Ramos (cell line): ENCODE results near the gene PDE1C.

Source experiments
- in situ Hi-C: fragments of 300-500 bp; cut with MboI; formaldehyde crosslinking; loops from one replicate; pipeline ENCODE4 v1.14.3; 2022; ENCODE audit warnings: low sequenced_read_pairs; ENCODE audit not compliant: unreplicated experiment

The PDE1C gene

DNA sequence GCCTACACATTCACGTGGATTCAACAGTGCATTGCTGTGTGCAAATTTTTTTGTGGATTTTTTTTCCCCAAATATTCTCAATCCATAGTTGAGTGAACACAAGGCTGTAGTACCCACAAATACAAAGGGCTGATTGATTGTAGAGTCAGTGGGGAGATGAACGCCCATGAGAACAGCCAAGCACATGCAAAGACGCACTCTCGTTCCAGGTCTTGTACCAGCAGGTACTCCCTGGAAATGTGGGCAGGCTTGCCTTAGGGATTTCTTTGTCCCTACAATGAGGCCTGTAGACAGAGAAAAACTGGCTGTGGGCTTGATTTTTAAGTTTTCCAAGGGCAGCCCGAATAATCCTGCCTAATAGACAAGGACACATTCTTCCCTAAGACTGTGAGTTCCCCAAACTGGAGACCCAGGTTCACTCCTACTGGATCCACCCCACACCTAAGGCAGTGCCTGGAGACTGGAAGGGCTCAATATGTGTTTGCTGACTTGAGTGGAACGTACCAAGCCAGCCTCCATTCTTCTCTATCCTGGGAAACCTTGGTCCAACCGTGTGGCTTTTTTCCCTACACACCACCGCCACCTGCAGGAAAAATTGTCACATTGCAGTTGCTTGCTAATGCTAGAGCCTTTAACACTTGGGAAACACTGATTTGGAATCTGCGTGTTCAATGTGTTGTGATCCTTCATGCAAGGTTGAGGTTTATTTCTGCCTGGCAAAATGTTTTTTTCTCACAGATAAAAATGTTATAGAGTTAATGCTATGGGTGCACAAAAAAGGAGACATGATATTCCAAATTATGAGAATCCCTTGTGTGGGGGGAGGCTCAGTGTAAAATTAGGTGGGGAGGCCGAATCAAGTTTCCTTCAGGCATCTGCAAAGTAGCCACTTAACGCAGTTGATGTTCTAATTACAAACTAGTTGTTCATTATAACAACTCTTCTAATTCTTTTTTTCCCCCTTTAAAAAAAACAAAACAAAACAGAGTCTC is 333.9 kb downstream of the PDE1C start:
- in situ Hi-C loops: loop anchor here (10.0 to 25.0 kb wide), 3 partner anchors 291 to 626 kb away; no protein-coding TSS in a partner anchor

DNA sequence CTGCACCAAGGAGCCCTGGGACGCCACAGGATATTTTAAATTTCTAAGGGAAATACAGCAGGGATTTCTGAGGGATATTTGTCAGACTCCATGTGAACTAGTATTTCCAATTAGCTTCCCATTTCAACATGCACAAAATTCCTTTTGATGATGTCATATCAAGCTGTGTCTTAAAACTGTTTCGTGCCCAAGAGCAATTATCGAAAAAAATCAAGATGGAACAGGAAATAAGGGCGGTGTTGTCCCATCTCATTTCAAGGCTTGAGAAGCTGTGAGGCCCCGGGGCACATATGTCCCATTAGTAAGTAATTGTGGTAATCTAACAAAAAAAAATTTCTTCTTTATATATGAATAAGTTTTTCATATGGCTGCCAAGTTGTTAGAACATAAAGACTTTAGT is 335.8 kb downstream of the PDE1C start:
- in situ Hi-C loops: loop anchor here (10.0 to 25.0 kb wide), 3 partner anchors 290 to 628 kb away; no protein-coding TSS in a partner anchor

GRCh38 chr7:31729195-31729804 is 340.9 kb downstream of the PDE1C start:
- in situ Hi-C loops: loop anchor here (25.0 kb wide), 2 partner anchors 592 to 633 kb away; no protein-coding TSS in a partner anchor

DNA sequence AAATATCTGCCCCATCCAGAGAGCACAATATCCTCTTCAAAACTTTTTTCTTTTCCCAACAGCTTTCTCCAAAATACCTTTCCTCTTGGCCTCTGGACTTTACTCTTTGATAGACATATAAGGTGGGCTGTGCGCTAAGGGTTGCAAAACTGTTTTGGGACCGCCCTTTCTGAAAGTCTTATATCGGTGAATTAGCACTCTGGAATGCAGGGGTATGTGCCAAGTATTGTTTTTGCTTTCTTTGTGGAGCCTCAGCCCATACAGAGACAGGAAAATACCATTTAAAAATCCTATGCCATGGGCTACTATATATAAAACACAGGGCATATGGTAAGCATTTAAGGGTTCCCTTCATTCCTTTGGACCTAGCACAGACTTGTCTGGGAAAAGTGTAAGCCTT is 345.5 kb downstream of the PDE1C start:
- in situ Hi-C loops: loop anchor here (25.0 kb wide), 2 partner anchors 587 to 638 kb away; no protein-coding TSS in a partner anchor

DNA sequence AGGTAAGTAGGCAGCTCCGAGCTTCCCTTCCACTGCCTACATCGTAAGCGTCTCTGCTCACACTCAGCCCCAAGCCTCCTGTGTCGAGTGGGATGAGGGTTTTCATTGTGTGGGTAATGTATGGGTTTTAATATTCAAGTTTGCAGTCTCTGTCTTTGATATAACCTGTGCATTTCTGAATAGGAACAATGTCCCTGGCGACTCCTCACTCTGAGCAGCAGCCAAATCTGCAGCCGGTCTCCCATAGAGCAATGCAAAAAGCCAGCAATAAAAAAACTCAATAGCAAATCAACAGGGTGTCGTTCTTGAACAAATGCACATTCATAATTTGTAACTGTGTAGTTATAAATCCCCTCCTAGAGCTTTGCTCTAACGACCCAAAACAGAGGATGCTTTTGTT is 349.8 kb downstream of the PDE1C start:
- in situ Hi-C loops: no loop called here

GRCh38 chr7:31716355-31716754 is 353.9 kb downstream of the PDE1C start:
- in situ Hi-C loops: no loop called here

- in situ Hi-C loops: no loop called here
Measured at GRCh38 chr7:31710171-31710570, 360.0 kb downstream of the PDE1C start.

DNA sequence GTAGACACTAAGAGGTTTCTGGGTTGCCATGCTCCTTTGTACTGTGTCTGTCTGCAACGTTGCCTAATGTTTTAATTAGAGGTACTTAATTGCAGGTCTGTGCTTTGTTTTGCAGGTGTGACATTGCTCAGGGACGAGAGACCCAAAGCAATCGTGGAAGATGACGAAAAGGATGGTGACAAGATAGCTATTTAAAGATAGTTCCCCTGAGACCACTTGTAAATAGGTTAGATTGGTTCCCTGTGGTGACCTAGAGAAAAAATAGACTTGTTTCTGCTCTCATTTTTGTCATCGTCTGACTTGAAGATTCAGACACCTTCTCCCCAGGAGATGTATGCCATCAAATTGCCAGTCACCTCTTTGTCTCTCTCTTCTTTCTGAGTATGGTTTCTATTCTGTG is 363.1 kb downstream of the PDE1C start:
- in situ Hi-C loops: no loop called here

DNA sequence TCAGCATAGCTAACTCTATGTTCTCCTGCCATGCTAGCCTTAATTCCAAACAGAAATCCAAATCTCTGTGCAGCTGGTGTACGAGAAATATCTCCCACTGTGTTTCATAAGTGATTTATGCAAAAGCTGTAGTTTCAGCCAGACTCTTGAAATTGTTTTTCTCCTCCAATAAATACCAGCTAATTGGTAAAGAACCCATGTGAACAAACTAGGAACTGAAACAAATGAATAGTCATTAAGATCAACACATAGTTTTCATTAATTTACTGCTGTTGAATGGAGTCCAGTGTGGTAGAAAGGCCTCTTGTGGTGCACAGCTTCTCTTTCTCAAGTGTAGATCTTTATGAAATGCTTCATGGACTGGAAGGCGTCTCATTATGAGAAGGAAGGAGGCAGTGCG is 364.8 kb downstream of the PDE1C start:
- in situ Hi-C loops: no loop called here

DNA sequence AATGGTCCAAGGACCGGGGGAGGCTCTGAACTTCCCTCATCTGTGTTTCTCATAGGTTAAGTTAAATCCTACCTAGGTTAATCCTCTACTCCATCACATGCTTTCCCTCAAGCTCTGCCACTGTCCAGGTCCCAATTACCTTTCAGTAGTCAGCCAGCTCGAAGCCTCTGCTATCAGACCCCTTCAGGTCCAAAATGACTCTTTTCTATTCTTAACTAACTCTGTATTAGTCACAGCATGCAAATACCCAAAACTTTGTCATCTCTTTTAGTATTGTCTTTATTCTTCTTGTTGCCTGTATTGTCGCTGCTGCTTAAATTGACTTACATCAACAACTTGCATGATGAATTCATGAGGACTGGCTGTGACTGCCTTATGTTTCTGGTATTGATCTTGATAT is 367.9 kb downstream of the PDE1C start:
- in situ Hi-C loops: no loop called here
